AG09319 (cell line): ENCODE data around the gene MEAK7.

Source experiments
- DNase-seq: peaks from one replicate; pipeline ENCODE4 v3.0.0-alpha.2; 2010; ENCODE audit warnings: low read depth; ENCODE audit errors: extremely low read depth
- TF ChIP-seq, protein P1 (sequence below): IDR thresholded peaks from 2 replicates; pipeline ENCODE4 v1.5.1; 2011; ENCODE audit warnings: low read depth, mild to moderate bottlenecking, inconsistent platforms, low read length, moderate library complexity

MEAK7 gene

DNA sequence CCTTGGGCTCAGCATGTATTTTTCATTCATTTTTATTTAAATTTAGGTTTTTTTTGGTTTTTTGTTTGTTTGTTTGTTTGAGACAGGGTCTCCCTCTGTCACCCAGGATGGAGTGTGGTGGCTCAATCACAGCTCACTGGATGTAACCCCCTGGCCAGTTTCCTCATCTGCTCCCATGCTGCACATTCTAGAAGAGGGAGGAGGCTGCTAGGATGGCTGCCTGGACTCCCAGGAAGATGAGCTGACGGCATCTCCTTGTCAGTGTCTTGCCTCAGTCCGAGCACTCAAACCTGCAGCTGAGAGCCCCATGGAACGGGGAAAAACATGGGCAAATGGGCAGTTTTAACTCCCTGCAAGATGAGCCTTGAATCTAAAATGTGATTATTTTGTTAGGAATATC lies 7.5 kb downstream of the MEAK7 start:
- no peak for DNase-seq
- TF ChIP-seq, protein P1, sequence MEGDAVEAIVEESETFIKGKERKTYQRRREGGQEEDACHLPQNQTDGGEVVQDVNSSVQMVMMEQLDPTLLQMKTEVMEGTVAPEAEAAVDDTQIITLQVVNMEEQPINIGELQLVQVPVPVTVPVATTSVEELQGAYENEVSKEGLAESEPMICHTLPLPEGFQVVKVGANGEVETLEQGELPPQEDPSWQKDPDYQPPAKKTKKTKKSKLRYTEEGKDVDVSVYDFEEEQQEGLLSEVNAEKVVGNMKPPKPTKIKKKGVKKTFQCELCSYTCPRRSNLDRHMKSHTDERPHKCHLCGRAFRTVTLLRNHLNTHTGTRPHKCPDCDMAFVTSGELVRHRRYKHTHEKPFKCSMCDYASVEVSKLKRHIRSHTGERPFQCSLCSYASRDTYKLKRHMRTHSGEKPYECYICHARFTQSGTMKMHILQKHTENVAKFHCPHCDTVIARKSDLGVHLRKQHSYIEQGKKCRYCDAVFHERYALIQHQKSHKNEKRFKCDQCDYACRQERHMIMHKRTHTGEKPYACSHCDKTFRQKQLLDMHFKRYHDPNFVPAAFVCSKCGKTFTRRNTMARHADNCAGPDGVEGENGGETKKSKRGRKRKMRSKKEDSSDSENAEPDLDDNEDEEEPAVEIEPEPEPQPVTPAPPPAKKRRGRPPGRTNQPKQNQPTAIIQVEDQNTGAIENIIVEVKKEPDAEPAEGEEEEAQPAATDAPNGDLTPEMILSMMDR, result no peak

DNA sequence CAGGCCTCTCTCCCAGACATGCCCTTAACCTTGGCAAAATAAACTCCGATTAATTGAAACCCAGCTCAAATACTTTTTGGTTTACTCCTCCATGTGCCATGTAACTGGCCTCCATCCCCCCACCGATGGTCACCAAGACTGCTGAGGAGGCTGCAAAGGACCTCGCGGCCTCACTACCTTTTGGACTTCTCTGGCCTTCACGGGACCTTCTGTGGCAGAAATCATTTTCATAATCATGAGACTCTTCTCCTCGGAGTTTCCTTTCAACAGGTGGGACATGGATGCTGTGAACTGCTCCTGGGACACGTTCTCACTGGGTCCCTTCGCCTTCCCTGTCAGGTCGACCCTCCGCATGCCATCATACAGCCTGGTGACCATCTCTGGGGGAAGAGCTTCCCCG lies 9.0 kb downstream of the MEAK7 start:
- TF ChIP-seq, protein P1, result no peak
- no peak for DNase-seq

DNA sequence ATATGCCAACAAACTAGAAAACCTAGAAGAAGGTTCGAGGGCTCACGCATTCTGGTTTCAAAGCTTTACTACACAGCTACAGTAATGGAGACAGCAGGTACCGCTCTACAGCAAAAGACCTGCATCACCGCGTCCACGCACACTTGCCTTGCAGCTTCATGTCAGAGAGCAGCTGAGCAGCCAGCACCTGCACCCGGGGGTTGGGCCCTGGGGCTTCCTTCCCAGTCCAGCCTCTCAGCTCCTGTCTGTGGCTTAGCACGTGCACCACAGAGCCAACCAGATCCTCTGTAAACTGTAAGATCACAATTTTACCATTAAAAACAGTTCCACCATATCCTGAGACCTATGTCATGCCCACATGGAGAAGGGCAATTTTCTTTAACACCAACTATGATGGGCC lies 15.3 kb downstream of the MEAK7 start:
- TF ChIP-seq, protein P1, result no peak
- DNase-seq, result no peak

DNA sequence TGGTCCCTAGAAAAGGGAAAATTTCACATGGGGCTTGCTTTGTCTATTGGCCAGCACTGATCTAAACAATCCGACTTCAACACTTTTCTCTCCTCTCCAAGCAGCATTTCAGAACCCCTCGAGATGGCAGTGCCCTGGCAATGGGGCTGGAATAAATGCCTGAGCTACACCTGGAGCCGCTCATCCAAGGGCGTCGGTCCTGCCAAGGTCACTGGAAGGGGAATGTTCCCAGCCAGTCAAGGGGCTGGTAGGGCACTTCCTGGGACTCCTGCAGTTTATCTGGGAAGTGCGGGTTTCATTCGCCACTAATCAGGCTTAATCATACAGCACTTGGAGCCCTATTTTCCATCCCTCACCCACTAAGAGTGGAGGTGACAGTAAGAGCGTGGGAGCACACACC lies 17.1 kb downstream of the MEAK7 start:
- DNase-seq, result no peak
- TF ChIP-seq, protein P1, result no peak

DNA sequence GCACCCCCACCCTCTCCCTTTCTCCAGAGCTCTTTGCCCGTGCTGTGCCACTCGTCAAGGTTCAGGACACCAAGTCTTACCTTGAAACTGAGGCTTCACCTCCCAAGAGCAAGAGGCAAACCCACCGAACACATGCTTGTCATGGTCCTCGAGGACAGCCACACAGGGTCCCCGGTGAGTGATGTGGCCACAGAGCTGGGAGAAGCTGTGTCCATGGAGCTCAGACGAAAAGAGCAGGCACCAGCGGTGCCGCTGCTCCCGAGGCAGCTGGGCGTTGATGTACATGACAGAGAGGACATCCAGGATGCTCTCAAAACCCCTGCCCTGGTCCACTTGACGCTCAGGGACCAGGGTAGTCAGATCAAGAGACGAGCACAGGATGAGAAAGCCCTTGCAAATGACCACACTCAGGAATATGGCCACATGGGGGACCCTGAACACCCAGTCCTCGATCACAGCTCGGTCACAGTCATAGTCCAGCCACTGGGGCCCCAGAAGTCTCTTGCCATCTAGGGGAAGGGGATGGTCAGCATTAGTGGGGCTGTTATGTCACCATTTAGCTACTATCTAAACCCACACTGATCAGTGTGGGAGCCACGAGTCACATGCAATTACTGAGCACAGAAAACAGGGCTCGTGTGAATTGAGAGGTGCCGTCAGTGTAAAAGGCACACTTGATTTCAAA lies 17.8 kb downstream of the MEAK7 start:
- DNase-seq, result no peak

DNA sequence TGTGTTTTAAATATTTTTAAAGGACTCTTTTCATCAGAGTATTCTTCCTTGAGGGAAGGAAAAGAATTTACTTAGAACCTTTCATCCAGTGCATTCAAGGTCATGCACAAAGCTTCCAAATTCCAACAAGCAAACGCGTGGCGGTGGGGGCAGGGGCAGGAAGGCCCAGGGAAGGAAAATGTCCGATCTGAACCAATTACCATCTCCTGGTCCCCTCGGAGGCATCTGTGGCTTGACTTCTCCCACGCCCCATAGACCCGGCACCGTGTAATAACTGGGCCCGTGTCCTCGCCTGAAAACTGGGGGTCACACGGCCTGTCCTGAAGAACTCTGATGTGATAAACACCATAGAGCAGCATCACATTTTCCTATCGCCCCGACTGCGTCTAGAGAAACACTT lies 18.3 kb downstream of the MEAK7 start:
- DNase-seq, result no peak

More for the DNA sequence above, 17.8 kb downstream of the MEAK7 start:
- TF ChIP-seq, protein P1, result no peak

DNA sequence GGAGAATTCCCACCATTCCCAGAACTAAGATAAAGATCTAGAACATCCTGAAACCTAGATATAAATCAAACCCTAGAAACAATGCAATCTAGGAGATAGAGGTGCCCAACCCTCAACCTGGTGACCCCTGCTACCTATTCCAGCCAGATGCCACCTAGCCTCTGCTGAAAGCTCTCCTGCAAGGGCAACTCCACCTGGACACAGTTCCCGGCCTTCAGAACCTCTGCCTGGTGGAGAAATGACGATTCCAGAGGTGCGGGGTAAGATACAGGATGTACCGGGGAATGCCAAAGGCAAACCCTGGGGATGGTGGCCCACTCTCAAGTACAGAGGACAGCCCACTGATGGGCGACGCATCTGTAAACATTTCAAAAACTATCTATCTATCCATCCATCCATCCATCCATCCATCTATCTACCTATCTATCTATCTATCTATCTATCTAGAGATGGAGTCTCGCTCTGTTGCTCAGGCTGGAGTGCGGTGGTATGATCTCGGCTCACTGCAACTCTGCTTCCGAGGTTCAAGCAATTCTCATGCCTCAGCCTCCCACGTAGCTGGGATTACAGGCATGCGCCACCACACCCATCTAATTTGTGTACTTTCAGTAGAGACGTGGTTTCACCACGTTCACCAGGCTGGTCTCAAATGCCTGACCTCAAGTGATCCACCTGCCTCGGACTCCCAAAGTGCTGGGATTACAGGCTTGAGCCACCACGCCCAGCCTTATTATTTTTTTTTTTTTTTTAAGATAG lies 19.0 kb downstream of the MEAK7 start:
- TF ChIP-seq, protein P1, result no peak
- no peak for DNase-seq

More for the DNA sequence above, 18.3 kb downstream of the MEAK7 start:
- TF ChIP-seq, protein P1, result no peak
